ENCODE results near the gene PGLYRP2. TPM values are rescaled to one million over a fixed set of nuclear protein-coding genes. Genes with fewer than 3 reads are reported as not detected.

Gene PGLYRP2
- total and polyA plus RNA-seq, 2 experiments from 2014 or later: not detected

GRCh38 chr19:15511671-15512424 lies 32.5 kb upstream of the PGLYRP2 start:
- Histone ChIP-seq H2AFZ (no peak overlapping the region), H3K9ac (no peak overlapping the region), H3K4me3 (no peak overlapping the region), H3K27ac (no peak overlapping the region), H4K20me1 (ENCODE audit: insufficient read depth) (no peaks in the 10 kb centered on the region), H3K36me3 (ENCODE audit: low read depth) (no peaks in the 10 kb centered on the region), H3F3A (ENCODE audit: insufficient read depth) (no peaks in the 10 kb centered on the region), H3K9me2 (ENCODE audit: insufficient read depth) (no peaks in the 10 kb centered on the region), H3K4me2 (ENCODE audit: unreplicated experiment) (no peak overlapping the region), H3K4me1 (ENCODE audit: insufficient read depth) (no peaks in the 10 kb centered on the region), H3K9me3 (ENCODE audit: low read depth) (no peaks in the 10 kb centered on the region), H3K27me3 (replicated peaks; ENCODE audit: insufficient read depth) (peaks cover 32% of the 10 kb centered on the region), H3K79me2 (ENCODE audit: insufficient read depth) (no peaks in the 10 kb centered on the region)
- in situ Hi-C loops (cut with MboI): no loop called here
- WGBS, 2 experiments (ENCODE audit: low coverage in 1 of 2, low lambda C conversion rate in 2 of 2, missing lambda C conversion rate in 2 of 2): 73 to 74% methylated on average over 19 of the region's 19 CpGs
- DNase-seq: no peak
- TF ChIP-seq EZH2 (IDR thresholded peaks at IDR 0.05; ENCODE audit: insufficient read depth, poor library complexity, severe bottlenecking) (no peak), EZH2phosphoT487 (IDR thresholded peaks at IDR 0.05; ENCODE audit: insufficient read depth, low read depth) (no peak)

GRCh38 chr19:15508035-15508710 lies 28.9 kb upstream of the PGLYRP2 start, which contains the start of gene CYP4F22:
CYP4F22 (plus strand) TSS chr19:15508525; CDS start chr19:15525337, 16,812 bp downstream.
- Histone ChIP-seq H3K27me3 (replicated peaks; ENCODE audit: insufficient read depth) (peaks cover 38% of the 10 kb centered on the region), H3K36me3 (ENCODE audit: low read depth) (no peaks in the 10 kb centered on the region), H3K4me2 (ENCODE audit: unreplicated experiment) (no peak within 1 kb of the TSS), H3K4me1 (ENCODE audit: insufficient read depth) (no peaks in the 10 kb centered on the region), H2AFZ (no peak within 1 kb of the TSS), H3K9ac (no peak within 1 kb of the TSS), H3F3A (ENCODE audit: insufficient read depth) (no peaks in the 10 kb centered on the region), H3K79me2 (ENCODE audit: insufficient read depth) (no peaks in the 10 kb centered on the region), H3K4me3 (no peak within 1 kb of the TSS), H3K9me2 (ENCODE audit: insufficient read depth) (no peaks in the 10 kb centered on the region), H4K20me1 (ENCODE audit: insufficient read depth) (no peaks in the 10 kb centered on the region), H3K27ac (no peak within 1 kb of the TSS), H3K9me3 (ENCODE audit: low read depth) (no peaks in the 10 kb centered on the region)
- TF ChIP-seq EZH2phosphoT487 (IDR thresholded peaks at IDR 0.05; ENCODE audit: insufficient read depth, low read depth) (no peak), EZH2 (IDR thresholded peaks at IDR 0.05; ENCODE audit: insufficient read depth, poor library complexity, severe bottlenecking) (no peak)
- no peak for DNase-seq
- 3 to 5% methylated on average over 37 to 47 of the region's 52 CpGs for WGBS, 2 experiments (ENCODE audit: low coverage in 1 of 2, low lambda C conversion rate in 2 of 2, missing lambda C conversion rate in 2 of 2)
- in situ Hi-C loops (cut with MboI): no loop called here

GRCh38 chr19:15507068-15508034 lies 28.1 kb upstream of the PGLYRP2 start:
- 36 to 40% methylated on average over 13 to 14 of the region's 14 CpGs for WGBS, 2 experiments (ENCODE audit: low coverage in 1 of 2, low lambda C conversion rate in 2 of 2, missing lambda C conversion rate in 2 of 2)
- Histone ChIP-seq H3K9ac (no peak overlapping the region), H3K27me3 (replicated peaks; ENCODE audit: insufficient read depth) (peaks cover 38% of the 10 kb centered on the region), H3K4me3 (no peak overlapping the region), H3K9me3 (ENCODE audit: low read depth) (no peaks in the 10 kb centered on the region), H3K79me2 (ENCODE audit: insufficient read depth) (no peaks in the 10 kb centered on the region), H3K9me2 (ENCODE audit: insufficient read depth) (no peaks in the 10 kb centered on the region), H3K36me3 (ENCODE audit: low read depth) (no peaks in the 10 kb centered on the region), H3K4me1 (ENCODE audit: insufficient read depth) (no peaks in the 10 kb centered on the region), H3K27ac (no peak overlapping the region), H3K4me2 (ENCODE audit: unreplicated experiment) (no peak overlapping the region), H3F3A (ENCODE audit: insufficient read depth) (no peaks in the 10 kb centered on the region), H2AFZ (no peak overlapping the region), H4K20me1 (ENCODE audit: insufficient read depth) (no peaks in the 10 kb centered on the region)
- in situ Hi-C loops (cut with MboI): no loop called here
- no peak for TF ChIP-seq EZH2 (IDR thresholded peaks at IDR 0.05; ENCODE audit: insufficient read depth, poor library complexity, severe bottlenecking)
- no peak for TF ChIP-seq EZH2phosphoT487 (IDR thresholded peaks at IDR 0.05; ENCODE audit: insufficient read depth, low read depth)
- no peak for DNase-seq

- in situ Hi-C loops (cut with MboI): no loop called here
- no peak overlapping the region for H3K9ac ChIP-seq
- 34 to 39% methylated on average over 5 of the region's 5 CpGs for WGBS, 2 experiments (ENCODE audit: low coverage in 1 of 2, low lambda C conversion rate in 2 of 2, missing lambda C conversion rate in 2 of 2)
- H3F3A ChIP-seq (ENCODE audit: insufficient read depth): no peaks in the 10 kb centered on the region
- no peaks in the 10 kb centered on the region for H3K36me3 ChIP-seq (ENCODE audit: low read depth)
- H2AFZ ChIP-seq: no peak overlapping the region
- no peak overlapping the region for H3K27ac ChIP-seq
- H3K4me1 ChIP-seq (ENCODE audit: insufficient read depth): no peaks in the 10 kb centered on the region
- no peaks in the 10 kb centered on the region for H3K9me3 ChIP-seq (ENCODE audit: low read depth)
- no peaks in the 10 kb centered on the region for H3K9me2 ChIP-seq (ENCODE audit: insufficient read depth)
- no peak for DNase-seq
- no peaks in the 10 kb centered on the region for H4K20me1 ChIP-seq (ENCODE audit: insufficient read depth)
- H3K27me3 ChIP-seq (replicated peaks; ENCODE audit: insufficient read depth): peaks cover 38% of the 10 kb centered on the region
- no peak for TF ChIP-seq EZH2phosphoT487 (IDR thresholded peaks at IDR 0.05; ENCODE audit: insufficient read depth, low read depth)
- TF ChIP-seq EZH2 (IDR thresholded peaks at IDR 0.05; ENCODE audit: insufficient read depth, poor library complexity, severe bottlenecking): no peak
- H3K4me3 ChIP-seq: no peak overlapping the region
- no peaks in the 10 kb centered on the region for H3K79me2 ChIP-seq (ENCODE audit: insufficient read depth)
- H3K4me2 ChIP-seq (ENCODE audit: unreplicated experiment): no peak overlapping the region
Measured at GRCh38 chr19:15506074-15506571, 26.8 kb upstream of the PGLYRP2 start.
